Ecto neural progenitor cell (in vitro differentiated cells): ENCODE data around the gene LDLRAD1.
"Not testable (repeated sequence)": the region's sequence is repeated elsewhere in the genome, so short reads cannot be mapped to it uniquely, and the experiment has no call there.

ENCODE experiments used
- DNase-seq: peaks from one replicate; pipeline ENCODE4 v3.0.0-alpha.2; 2018; ENCODE audit warnings: low spot score

The LDLRAD1 gene

DNA sequence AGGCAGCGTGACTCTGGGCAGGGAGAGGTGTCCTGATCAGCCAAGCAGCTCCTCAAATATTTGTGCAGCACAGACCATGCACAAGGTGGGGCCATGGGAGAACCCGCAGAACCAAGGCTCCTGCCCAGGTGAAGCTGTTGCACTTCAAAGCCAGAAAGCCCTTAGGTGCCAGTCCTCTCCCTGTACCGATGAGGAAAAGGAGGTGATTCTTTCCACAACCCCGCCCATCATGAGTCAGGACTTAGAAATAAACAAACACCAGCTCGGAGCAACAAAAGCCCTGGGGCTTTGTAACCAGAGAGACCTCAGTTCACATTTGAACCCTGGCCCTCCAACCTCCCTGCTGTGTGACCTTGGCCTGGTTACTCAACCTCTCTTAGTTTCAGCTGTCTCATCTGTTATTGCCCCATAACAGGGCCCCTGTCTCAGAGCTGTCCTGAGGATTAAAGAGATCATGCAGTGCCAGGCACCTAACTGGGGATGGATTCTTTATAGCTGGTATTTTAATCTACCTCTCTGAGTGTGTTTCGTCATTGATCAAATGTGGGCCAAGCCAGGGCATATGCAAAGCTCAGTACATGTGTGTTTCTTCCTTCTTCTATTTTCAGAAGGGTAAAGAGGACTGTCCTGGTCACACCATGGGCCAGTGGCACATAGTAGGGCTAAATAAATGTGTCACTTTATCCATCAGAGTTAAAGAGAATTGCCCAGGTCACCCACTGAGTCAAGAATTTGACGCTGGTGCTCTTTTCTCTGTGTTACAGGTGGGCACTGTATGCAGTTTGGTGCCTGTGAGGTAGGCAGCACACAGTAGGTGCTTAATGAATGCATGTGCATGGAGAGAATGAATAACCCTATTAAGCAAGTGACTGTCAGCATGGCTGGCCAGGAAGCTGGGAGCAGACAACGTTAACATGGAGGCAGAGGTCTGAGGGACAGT, 1.4 kb downstream of the LDLRAD1 start:
- no peak for DNase-seq

- no peak for DNase-seq
Measured at GRCh38 chr1:54014009-54014629, 3.9 kb downstream of the LDLRAD1 start.

- DNase-seq = no peak
Measured at GRCh38 chr1:54013393-54014008, 4.5 kb downstream of the LDLRAD1 start.

GRCh38 chr1:54012863-54013262, 5.1 kb downstream of the LDLRAD1 start:
- no peak for DNase-seq

- DNase-seq = no peak
Measured at GRCh38 chr1:54012008-54012325, 6.0 kb downstream of the LDLRAD1 start.

DNA sequence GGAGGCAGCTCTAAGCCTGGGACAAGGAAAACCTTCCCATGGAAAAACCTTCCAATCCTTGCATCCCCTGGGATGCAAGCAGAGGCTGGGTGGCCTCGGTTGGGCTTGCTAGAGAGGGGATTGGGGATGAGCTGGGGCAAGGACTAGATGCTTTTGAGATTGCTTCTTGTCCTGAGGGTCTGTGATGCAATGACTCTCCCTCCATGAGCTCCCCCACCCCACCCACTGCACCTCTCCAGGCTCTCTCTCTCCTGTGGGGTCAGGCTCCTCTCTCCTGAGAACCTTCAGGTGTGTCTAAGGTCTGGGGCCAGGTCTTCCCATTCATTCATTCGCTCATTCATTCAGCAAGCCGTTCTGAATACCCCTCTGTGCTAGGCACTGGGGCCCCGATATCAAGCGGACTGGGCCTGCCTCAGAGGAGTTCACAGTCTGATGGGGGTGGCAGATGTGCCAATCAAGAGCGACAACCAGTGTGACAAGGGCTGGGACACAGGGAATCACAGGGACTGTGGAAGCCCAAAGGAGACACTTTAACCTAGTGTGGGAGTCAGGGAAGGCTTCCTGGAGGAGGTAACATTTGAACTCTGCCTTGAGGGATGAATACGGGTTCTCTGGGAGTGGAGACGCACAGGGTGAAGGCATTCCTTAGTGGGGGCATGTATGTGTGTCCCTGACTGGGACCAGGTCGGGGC, 6.5 kb downstream of the LDLRAD1 start:
- no peak for DNase-seq

GRCh38 chr1:54010415-54011117, 7.4 kb downstream of the LDLRAD1 start:
- no peak for DNase-seq

DNA sequence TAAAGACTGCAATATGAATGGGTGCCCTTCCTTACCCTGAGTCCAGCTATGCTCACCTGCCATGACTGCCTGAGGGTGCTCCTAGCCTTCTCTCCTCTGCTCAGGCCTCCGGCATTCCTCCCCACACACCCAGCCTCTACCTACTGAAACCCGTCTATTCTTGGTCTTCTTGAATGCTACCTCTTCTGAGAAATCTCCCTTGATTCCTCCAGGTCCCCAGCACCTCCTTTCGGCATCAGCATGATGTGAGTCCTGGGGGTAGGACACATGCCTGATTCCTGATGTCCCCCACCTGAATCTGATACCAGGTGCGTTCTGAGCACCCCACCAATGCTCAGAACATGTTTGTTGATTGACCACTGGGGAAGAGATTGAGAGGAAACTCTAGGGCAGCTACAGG, 8.6 kb downstream of the LDLRAD1 start:
- DNase-seq = no peak

- no peak for DNase-seq
Measured at GRCh38 chr1:54008876-54009275, 9.1 kb downstream of the LDLRAD1 start.

DNA sequence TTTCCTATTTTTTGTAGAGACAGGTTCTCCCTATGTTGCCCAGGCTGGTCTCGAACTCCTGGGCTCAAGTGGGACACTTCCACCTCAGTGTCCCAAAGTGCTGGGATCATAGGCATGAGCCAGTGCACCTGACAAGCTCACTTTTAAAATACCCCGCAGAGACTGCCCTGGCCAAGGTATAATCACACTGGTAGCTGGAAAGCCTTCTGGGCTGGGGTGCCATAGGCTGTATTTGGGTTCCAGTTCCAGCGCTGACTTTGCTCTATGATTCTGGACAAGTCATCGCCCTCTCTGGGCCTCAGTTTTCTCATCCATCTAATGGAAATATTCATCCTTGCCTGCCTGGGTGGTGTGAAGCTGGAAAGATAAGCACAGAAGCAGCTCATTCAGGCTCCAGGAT, 10.4 kb downstream of the LDLRAD1 start:
- no peak for DNase-seq

- DNase-seq = peak; percentile 27
Measured at GRCh38 chr1:54006508-54006907, 11.5 kb downstream of the LDLRAD1 start.

DNA sequence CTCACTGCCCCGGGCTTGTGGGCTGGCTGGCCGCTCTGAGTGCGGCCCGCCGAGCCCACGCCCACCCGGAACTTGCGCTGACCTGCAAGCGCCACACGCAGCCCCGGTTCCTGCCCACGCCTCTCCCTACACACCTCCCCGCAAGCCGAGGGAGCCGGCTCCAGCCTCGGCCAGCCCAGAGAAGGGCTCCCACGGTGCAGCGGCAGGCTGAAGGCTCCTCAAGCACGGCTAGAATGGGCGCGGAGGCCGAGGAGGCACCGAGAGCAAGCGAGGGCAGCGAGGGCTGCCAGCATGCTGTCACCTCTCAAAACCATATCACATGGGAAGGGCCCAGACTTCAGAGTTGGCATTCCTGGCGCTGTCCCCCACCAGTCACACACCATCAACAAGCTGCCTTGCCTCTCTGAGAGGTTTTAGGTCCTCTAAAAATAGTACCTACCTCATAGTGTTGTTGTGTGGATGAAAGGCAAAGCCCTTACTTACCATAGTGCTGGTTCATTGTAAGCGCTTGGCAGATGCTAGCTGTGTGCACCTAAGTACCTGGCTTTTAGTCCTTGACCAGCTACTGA, 13.4 kb downstream of the LDLRAD1 start:
- DNase-seq = no peak

DNA sequence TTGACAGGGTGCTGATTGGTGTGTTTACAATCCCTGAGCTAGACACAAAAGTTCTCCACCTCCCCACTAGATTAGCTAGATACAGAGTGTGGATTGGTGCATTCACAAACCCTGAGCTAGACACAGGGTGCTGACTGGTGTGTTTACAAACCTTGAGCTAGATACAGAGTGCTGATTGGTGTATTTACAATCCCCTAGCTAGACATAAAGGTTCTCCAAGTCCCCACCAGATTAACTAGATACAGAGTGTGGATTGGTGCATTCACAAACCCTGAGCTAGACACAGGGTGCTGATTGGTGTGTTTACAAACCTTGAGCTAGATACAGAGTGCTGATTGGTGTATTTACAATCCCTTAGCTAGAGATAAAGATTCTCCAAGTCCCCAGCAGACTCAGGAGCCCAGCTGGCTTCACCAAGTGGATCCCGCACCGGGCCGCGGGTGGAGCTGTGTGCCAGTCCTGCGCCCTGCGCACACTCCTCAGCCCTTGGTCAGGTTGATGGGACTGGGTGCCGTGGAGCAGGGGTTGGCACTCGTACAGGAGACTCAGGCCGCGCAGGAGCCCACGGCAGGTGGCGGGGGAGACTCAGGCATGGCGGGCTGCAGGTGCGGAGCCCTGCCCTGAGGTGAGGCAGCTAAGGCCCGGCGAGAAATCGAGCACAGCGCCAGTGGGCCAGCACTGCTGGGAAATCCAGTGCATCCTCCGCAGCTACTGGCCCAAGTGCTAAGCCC, 14.1 kb downstream of the LDLRAD1 start:
- not testable (repeated sequence) for DNase-seq

DNA sequence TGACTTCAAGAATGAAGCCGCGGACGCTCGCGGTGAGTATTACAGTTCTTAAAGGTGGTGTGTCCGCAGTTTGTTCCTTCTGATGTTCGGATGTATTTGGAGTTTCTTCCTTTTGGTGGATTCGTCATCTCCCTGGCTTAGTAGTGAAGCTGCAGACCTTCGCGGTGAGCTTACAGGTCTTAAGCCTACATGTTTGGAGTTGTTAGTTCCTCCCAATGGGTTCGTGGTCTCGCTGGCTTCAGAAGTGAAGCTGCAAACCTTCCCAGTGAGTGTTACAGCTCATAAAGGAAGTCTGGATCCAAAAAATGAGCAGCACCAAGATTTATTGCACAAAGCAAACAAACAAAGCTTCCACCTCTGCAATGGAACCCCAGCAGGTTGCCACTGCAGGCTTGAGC, 14.7 kb downstream of the LDLRAD1 start:
- DNase-seq = no peak

DNA sequence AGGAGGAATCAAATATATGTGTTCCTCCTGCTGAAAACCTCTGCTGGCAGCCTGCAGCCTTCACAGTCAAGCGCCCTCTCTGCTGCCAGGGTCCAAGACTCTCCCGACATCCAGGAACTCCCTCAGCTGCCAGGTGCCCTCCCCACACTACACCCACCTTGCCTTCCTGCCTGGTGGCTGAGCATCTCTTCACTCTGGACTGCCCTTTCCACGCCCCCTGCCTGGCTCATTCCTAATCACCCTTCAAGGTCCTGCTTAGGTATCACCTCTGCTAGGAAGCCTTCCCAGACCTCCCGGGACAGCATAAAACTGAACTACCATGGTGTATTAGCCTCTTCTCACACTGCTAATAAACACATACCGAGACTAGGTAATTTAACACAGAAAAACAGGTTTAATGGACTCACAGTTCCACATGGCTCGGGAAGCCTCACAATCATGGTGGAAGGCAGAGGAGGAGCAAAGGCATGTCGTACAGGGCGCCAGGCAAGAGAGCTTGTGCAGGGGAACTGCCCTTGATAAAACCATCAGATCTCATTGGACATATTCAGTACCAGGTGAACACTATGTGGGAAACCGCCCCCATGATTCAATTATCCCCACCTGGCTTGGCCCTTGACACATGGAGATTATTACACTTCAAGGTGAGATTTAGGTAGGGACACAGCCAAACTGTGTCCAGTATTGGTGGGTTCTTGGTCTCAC, 15.3 kb downstream of the LDLRAD1 start:
- no peak for DNase-seq

- no peak for DNase-seq
Measured at GRCh38 chr1:54001591-54001990, 16.4 kb downstream of the LDLRAD1 start.

DNA sequence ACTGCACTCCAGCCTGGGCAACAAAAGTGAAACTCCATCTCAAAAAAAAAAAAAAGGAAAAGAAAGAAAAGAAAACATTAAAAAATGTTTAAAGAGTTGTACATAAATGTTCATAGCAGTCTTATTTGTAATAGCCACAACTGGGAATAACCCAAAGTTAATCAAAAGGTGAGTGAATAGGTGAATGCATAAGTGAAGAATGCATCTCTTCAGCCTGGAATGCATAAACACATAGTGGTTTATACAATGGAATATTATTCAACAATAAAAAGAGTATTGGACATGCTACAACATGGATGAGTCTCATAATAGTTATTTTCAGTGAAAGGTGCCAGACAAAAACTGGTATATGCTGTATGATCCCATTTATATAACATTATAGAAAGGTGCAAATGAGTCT, 18.1 kb downstream of the LDLRAD1 start:
- no peak for DNase-seq

DNA sequence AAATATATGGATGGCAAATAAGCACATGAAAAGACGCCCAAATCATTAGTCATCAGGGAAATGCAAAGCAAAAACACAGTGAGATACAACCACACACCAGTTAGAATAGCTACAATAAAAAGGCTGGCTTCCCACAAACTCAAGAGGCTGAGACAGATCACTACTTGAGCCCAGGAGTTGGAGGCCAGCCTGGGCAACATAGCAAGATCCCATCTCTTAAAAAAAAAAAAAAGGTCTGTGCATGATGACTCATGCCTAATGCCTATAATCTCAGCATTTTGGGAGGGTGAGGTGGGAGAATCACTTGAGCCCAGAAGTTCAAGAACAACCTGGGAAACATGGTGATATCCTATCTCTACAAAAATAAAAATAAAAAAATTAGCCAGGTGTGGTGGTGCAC, 19.8 kb downstream of the LDLRAD1 start:
- no peak for DNase-seq

DNA sequence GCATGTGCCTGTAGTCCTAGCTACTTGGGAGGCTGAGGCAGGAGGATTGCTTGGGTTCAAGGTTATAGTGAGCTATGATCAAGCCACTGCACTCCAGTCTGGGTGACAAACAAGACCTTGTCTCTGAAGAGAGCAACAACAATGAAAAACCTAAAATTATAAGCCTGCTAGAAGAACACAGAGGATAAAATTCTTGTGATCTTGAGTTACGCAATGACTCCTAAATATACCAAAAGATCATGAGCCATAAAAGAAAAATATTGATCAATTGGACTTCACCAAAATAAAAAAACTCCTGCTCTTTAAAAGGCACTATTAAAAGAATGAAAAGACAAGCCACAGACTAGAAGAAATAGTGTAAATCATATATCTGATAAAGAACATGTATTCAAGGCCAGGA, 22.3 kb downstream of the LDLRAD1 start:
- no peak for DNase-seq

DNA sequence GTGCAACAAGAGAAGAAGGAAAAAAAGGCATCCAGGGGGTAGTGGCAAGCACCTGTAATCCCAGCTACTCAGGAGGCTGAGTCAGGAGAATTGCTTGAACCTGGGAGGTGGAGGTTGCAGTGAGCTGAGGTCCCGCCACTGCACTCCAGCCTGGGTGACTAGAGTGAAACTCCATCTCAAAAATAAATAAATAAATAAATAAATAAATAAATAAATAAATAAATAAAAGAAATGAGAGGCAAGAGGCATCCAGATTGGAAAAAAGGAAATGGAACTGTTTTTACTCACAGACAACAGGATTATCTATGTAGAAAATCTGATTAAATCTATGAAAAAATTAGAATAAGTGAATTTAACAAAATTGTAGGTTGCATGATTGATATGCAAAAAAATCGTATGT, 23.5 kb downstream of the LDLRAD1 start:
- not testable (repeated sequence) for DNase-seq
